MM.1S (cell line): Measurements from ENCODE around the gene IDI2.

Experiments
- DNase-seq: peaks from one replicate; pipeline ENCODE4 v3.0.0-alpha.2; 2015
- H2AFZ ChIP-seq: fragments of 300-600 bp; sonication (generic); 2 replicates; pipeline ENCODE4 v1.6.0; 2016; ENCODE audit warnings: antibody characterized with exemption, low read length
- H3F3A ChIP-seq: fragments of 300-600 bp; sonication (generic); 2 replicates; pipeline ENCODE4 v1.6.1; 2016; ENCODE audit warnings: mild to moderate bottlenecking, antibody characterized with exemption, low read length, moderate library complexity, mixed read lengths; ENCODE audit not compliant: insufficient read depth
- H3K27ac ChIP-seq: fragments of 300-600 bp; sonication (generic); 2 replicates; pipeline ENCODE4 v1.5.1; 2016; ENCODE audit warnings: mild to moderate bottlenecking, low read length
- H3K27me3 ChIP-seq: fragments of 300-600 bp; sonication (generic); replicated peaks from 2 replicates; pipeline ENCODE4 v1.6.0; 2016; ENCODE audit warnings: low read length; ENCODE audit not compliant: insufficient read depth
- H3K36me3 ChIP-seq: fragments of 300-600 bp; sonication (generic); replicated peaks from 2 replicates; pipeline ENCODE4 v1.6.1; 2016; ENCODE audit warnings: mild to moderate bottlenecking, low read length, mixed read lengths; ENCODE audit not compliant: insufficient read depth
- H3K4me1 ChIP-seq: fragments of 300-600 bp; sonication (generic); 2 replicates; pipeline ENCODE4 v1.6.1; 2016; ENCODE audit warnings: low read length, mixed read lengths
- H3K4me2 ChIP-seq: fragments of 300-600 bp; sonication (generic); 2 replicates; pipeline ENCODE4 v1.6.0; 2016; ENCODE audit warnings: low read depth, low read length
- H3K4me3 ChIP-seq: fragments of 300-600 bp; sonication (generic); 2 replicates; pipeline ENCODE4 v1.5.1; 2016; ENCODE audit warnings: low read length, mixed read lengths
- H3K79me2 ChIP-seq: fragments of 300-600 bp; sonication (generic); 2 replicates; pipeline ENCODE4 v1.6.1; 2016; ENCODE audit warnings: mixed run types, low read length, mixed read lengths
- H3K9ac ChIP-seq: fragments of 300-600 bp; sonication (generic); 2 replicates; pipeline ENCODE4 v1.6.1; 2016; ENCODE audit warnings: low read length, mixed read lengths
- H3K9me2 ChIP-seq: fragments of 300-600 bp; sonication (generic); replicated peaks from 2 replicates; pipeline ENCODE4 v1.6.1; 2016; ENCODE audit warnings: mild to moderate bottlenecking, low read length, mixed read lengths; ENCODE audit not compliant: insufficient read depth
- H3K9me3 ChIP-seq: fragments of 300-600 bp; sonication (generic); replicated peaks from 2 replicates; pipeline ENCODE4 v1.6.1; 2016; ENCODE audit warnings: mild to moderate bottlenecking, low read length, mixed read lengths; ENCODE audit not compliant: insufficient read depth
- H4K20me1 ChIP-seq: fragments of 300-600 bp; sonication (generic); 2 replicates; pipeline ENCODE4 v1.6.1; 2016; ENCODE audit warnings: mild to moderate bottlenecking, low read length, moderate library complexity, mixed read lengths; ENCODE audit not compliant: insufficient read depth
- EZH2 ChIP-seq: fragments of 300-600 bp; sonication (generic); optimal IDR thresholded peaks from 2 replicates; pipeline ENCODE3; 2017; ENCODE audit warnings: low read depth, mild to moderate bottlenecking, antibody characterized with exemption, low read length, mixed read lengths
- EZH2phosphoT487 ChIP-seq: fragments of 300-600 bp; sonication (generic); IDR thresholded peaks from 2 replicates; pipeline ENCODE4 v1.6.1; 2018; ENCODE audit warnings: antibody characterized with exemption, low read length
- TF ChIP-seq, protein P1 (sequence below): fragments of 300-600 bp; sonication (generic); IDR thresholded peaks from 2 replicates; pipeline ENCODE4 v1.5.1; 2016; ENCODE audit warnings: antibody characterized with exemption, low read length, mixed read lengths

The IDI2 gene

DNA sequence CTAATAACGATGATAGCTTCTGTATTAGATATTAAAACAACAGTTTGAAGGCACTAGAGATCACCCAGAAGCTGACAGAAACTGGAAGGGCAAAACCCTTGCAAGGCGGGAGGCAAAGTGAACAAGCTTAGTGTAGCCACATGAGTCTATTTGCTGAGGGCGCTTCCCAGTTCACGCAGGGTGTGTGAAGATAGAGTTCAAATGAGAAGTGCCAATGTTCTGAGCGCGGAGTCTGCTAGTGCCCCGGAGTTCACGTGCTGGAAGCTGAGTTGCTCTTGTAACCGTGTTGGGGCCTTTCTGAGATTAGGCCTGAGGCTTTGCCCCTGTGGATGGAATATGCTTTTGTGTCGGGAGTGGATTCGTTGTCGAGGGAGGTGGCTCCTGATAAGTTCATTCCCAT, 54.0 kb downstream of the IDI2 start:
- no peak for DNase-seq
- H3F3A ChIP-seq, result no peaks in the 10 kb centered on the region

DNA sequence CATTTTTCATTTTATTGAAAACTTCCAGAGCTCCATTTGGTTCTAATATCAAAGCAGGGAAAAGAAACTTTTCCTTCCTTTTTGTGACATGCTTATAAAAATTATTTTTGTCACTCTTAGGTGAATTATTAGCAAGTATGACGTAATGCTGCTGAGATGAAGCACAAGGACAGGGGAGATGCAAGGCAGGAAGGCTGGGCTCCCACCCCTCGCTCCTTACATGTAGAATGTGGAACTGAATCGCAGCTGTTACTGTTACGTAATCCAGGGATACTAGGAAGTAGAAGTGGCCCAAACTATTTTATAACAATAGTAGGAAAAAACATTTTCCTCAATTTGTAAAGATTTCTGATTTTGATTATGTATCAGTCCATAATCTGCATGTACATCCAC, 54.5 kb downstream of the IDI2 start:
- no peaks in the 10 kb centered on the region for H3K9me2 ChIP-seq
- TF ChIP-seq EZH2phosphoT487, result no peak
- no peak for TF ChIP-seq EZH2
- TF ChIP-seq, protein P1, sequence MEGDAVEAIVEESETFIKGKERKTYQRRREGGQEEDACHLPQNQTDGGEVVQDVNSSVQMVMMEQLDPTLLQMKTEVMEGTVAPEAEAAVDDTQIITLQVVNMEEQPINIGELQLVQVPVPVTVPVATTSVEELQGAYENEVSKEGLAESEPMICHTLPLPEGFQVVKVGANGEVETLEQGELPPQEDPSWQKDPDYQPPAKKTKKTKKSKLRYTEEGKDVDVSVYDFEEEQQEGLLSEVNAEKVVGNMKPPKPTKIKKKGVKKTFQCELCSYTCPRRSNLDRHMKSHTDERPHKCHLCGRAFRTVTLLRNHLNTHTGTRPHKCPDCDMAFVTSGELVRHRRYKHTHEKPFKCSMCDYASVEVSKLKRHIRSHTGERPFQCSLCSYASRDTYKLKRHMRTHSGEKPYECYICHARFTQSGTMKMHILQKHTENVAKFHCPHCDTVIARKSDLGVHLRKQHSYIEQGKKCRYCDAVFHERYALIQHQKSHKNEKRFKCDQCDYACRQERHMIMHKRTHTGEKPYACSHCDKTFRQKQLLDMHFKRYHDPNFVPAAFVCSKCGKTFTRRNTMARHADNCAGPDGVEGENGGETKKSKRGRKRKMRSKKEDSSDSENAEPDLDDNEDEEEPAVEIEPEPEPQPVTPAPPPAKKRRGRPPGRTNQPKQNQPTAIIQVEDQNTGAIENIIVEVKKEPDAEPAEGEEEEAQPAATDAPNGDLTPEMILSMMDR, result no peak
- DNase-seq, result no peak
- no peaks in the 10 kb centered on the region for H3K9me3 ChIP-seq
- no peak overlapping the region for H3K4me2 ChIP-seq
- H4K20me1 ChIP-seq, result no peaks in the 10 kb centered on the region
- no peaks in the 10 kb centered on the region for H3K79me2 ChIP-seq
- no peaks in the 10 kb centered on the region for H3K27me3 ChIP-seq
- H3K4me1 ChIP-seq, result no peaks in the 10 kb centered on the region
- H3K4me3 ChIP-seq, result no peak overlapping the region
- H3K9ac ChIP-seq, result no peak overlapping the region
- H3K27ac ChIP-seq, result no peak overlapping the region
- H2AFZ ChIP-seq, result no peak overlapping the region
- H3F3A ChIP-seq, result no peaks in the 10 kb centered on the region
- H3K36me3 ChIP-seq, result no peaks in the 10 kb centered on the region

More for the DNA sequence above, 54.0 kb downstream of the IDI2 start:
- Histone ChIP-seq H2AFZ (no peak overlapping the region), H3K4me3 (no peak overlapping the region), H3K27me3 (no peaks in the 10 kb centered on the region), H3K9me3 (no peaks in the 10 kb centered on the region), H3K9ac (no peak overlapping the region), H3K4me1 (no peaks in the 10 kb centered on the region), H3K27ac (no peak overlapping the region), H3K4me2 (no peak overlapping the region), H3K79me2 (no peaks in the 10 kb centered on the region), H4K20me1 (no peaks in the 10 kb centered on the region), H3K9me2 (no peaks in the 10 kb centered on the region), H3K36me3 (no peaks in the 10 kb centered on the region)
- TF ChIP-seq, protein P1, result no peak
- TF ChIP-seq EZH2 (no peak), EZH2phosphoT487 (no peak)

DNA sequence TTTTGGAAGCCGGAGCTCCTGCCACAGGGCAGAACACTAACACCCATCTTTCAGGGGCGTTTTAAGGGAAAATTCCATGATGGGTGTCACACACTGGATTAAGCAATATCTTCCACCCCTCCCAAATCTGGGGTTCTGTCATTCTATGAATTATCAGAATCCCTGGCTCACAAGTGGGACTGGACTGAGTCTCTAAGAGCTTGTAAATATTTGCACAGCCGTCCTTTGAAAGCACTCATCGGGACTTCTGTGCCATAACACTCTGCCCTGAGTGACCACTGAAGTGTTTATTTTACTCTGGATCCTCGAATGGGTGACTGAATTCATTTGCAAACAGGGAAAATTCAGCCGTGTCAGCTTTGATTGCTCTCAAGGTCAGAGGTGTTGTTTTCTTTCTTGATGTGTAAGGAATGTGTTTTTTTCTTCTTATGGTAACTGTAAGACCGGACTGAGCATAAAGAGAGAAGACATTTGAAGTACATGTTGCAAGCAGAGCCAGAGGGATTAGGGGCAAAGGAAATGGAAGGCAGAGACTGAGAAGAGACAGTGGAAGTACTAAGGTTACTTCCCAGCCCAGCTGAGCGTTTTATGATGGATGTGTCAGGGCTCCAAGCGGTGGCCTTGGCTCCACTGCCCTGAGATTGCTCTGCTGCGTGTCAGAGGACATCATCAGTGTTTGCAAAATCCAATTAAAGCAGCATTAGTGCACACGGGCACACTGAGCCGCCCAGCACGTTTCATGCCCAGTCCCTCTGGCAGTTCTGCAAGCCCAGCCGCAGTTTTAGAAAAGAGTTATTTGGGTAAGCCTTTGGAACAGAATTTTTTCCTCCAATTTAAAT, 55.1 kb downstream of the IDI2 start:
- no peak overlapping the region for H3K27ac ChIP-seq
- H3K4me3 ChIP-seq, result no peak overlapping the region
- no peaks in the 10 kb centered on the region for H3K27me3 ChIP-seq
- no peaks in the 10 kb centered on the region for H3K4me1 ChIP-seq
- no peaks in the 10 kb centered on the region for H4K20me1 ChIP-seq
- H3K9me3 ChIP-seq, result no peaks in the 10 kb centered on the region
- H2AFZ ChIP-seq, result no peak overlapping the region
- no peak overlapping the region for H3K4me2 ChIP-seq
- no peaks in the 10 kb centered on the region for H3K9me2 ChIP-seq
- TF ChIP-seq, protein P1, result no peak
- TF ChIP-seq EZH2phosphoT487 (no peak), EZH2 (no peak)
- H3F3A ChIP-seq, result no peaks in the 10 kb centered on the region
- no peaks in the 10 kb centered on the region for H3K79me2 ChIP-seq
- DNase-seq, result no peak
- H3K9ac ChIP-seq, result no peak overlapping the region
- H3K36me3 ChIP-seq, result no peaks in the 10 kb centered on the region
